Astrocyte of the cerebellum (primary cell): ENCODE data around the gene SLC9A8.
A peak's percentile ranks its signal among the peaks of the same experiment; 100 is the strongest.

ENCODE experiments used
- DNase-seq: peaks from one replicate; pipeline ENCODE4 v3.0.0-alpha.2; 2011; ENCODE audit warnings: low read depth
- H3K4me3 ChIP-seq: 2 replicates; pipeline ENCODE4 v1.5.1; 2011; ENCODE audit warnings: mild to moderate bottlenecking, low read depth, low read length, moderate library complexity
- in situ Hi-C: cut with HindIII; loops from 2 replicates; pipeline ENCODE4 v1.10.0; 2017; ENCODE audit warnings: low sequenced_read_pairs
- TF ChIP-seq, protein P1 (sequence below): IDR thresholded peaks from 2 replicates; pipeline ENCODE4 v1.5.1; 2012; ENCODE audit warnings: low read length, low read depth, moderate library complexity, mild to moderate bottlenecking; ENCODE audit errors: missing control alignments

Gene SLC9A8, protein sequence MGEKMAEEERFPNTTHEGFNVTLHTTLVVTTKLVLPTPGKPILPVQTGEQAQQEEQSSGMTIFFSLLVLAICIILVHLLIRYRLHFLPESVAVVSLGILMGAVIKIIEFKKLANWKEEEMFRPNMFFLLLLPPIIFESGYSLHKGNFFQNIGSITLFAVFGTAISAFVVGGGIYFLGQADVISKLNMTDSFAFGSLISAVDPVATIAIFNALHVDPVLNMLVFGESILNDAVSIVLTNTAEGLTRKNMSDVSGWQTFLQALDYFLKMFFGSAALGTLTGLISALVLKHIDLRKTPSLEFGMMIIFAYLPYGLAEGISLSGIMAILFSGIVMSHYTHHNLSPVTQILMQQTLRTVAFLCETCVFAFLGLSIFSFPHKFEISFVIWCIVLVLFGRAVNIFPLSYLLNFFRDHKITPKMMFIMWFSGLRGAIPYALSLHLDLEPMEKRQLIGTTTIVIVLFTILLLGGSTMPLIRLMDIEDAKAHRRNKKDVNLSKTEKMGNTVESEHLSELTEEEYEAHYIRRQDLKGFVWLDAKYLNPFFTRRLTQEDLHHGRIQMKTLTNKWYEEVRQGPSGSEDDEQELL

DNA sequence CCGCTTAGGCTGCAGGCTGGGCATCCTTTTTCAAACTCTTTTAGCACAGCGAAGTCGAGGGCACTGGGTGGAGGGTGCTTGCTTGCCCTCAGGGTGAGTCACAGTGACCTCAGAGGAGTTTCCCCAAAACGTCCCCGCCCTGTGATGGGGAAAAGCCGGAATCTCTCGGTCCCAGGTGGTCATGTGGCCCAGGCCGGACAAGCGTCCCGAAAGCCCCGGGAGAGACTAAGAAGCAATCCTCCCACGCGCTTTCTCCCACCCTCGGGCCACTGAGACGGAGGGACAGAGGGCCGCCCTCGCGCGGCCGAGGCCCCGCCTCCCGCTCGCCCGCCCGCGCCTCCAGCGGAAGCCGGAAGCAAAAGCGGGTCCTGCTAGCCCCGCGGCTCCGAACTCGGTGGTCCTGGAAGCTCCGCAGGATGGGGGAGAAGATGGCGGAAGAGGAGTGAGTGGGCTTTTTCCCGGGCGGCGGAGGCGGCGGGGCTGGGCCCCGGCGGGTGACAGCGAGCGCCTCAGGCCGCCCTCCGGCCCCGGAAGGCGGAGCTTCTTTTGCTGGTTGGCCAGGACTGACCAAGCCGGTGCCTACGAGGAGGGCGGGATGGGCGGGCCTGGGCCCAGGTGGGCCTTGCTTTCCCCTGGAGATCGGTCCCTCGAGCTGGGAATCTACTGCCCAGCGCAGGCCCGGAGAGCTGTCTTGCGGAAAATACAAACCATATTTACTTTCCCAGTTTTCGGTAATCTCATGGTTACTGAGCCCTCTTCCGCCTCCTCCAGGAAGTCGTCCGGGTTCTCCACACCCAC is at the start of gene SLC9A8:
TSS of gene SLC9A8 (plus strand) at position 322 of the 798 bp plus-strand sequence. CDS start at position 417, 95 bp downstream.
- TF ChIP-seq, protein P1, sequence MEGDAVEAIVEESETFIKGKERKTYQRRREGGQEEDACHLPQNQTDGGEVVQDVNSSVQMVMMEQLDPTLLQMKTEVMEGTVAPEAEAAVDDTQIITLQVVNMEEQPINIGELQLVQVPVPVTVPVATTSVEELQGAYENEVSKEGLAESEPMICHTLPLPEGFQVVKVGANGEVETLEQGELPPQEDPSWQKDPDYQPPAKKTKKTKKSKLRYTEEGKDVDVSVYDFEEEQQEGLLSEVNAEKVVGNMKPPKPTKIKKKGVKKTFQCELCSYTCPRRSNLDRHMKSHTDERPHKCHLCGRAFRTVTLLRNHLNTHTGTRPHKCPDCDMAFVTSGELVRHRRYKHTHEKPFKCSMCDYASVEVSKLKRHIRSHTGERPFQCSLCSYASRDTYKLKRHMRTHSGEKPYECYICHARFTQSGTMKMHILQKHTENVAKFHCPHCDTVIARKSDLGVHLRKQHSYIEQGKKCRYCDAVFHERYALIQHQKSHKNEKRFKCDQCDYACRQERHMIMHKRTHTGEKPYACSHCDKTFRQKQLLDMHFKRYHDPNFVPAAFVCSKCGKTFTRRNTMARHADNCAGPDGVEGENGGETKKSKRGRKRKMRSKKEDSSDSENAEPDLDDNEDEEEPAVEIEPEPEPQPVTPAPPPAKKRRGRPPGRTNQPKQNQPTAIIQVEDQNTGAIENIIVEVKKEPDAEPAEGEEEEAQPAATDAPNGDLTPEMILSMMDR: peak; percentile 47
- in situ Hi-C loops: no loop called here
- peak within 1 kb of the TSS; percentile 65 for H3K4me3 ChIP-seq
- DNase-seq: peak; percentile 37

DNA sequence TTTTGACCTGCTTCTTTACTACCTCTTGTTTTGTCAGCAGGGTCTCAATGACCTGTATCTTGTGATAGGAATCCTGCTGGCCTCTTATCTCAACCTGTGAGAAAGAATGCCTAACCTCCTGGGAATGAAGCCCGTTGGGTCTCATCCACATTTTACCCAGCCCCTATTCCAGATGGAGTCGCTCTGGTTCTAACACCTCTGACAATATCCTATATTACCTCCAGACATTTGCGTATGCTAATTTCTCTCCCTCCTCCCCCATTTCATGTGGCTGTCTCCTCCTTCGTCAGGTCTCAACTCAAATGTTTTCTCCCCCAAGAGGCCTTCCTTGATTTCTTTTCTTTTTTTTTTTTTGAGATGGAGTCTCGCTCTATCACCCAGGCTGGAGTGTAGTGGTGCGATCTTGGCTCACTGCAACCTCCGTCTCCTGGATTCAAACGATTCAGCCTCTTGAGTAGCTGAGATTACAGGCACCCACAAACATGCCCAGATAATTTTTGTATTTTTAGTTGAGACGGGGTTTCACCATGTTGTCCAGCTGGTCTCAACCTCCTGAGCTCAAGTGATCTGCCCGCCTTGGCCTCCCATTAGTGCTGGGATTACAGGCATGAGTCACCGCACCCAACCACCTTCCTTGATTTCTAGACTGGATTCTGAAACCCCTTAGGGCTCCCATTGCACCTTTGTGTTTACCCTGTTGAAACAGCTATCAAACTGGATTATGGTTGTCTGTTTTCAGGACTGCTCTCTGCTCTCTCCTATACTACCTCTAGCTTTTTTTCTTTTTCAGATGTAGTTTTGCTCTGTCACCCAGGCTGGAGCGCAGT is 49.5 kb upstream of the SLC9A8 start:
- DNase-seq: no peak
- no peak overlapping the region for H3K4me3 ChIP-seq
- in situ Hi-C loops: no loop called here
- TF ChIP-seq, protein P1: no peak

DNA sequence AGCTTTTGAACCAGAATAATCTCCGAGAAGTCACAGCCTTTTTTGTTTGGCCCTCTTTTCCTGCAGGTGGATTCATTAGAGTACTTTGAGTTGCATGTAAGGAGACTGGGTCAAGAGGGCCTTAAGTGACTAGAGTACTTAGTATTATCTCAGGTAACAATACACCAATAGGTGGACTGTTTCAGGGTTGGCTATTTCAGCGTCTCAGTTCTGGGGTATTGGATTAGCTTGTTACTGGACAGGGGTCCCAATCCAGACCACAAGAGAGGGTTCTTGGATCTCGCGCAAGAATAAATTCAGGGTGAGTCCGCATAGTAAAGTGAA is 47.3 kb upstream of the SLC9A8 start:
- H3K4me3 ChIP-seq: no peak overlapping the region
- DNase-seq: no peak
- in situ Hi-C loops: no loop called here
- TF ChIP-seq, protein P1: no peak

GRCh38 chr20:49765846-49766541 is 46.6 kb upstream of the SLC9A8 start:
- TF ChIP-seq, protein P1: no peak
- DNase-seq: no peak
- in situ Hi-C loops: no loop called here
- H3K4me3 ChIP-seq: no peak overlapping the region

GRCh38 chr20:49766979-49767521 is 45.6 kb upstream of the SLC9A8 start:
- TF ChIP-seq, protein P1: no peak
- H3K4me3 ChIP-seq: no peak overlapping the region
- no peak for DNase-seq
- in situ Hi-C loops: no loop called here
